Neural progenitor cell (in vitro differentiated cells): Measurements from ENCODE around the gene ARID4B.

Experiments
- CTCF ChIP-seq: fragments of 200-600 bp; sonication (generic); IDR thresholded peaks from 2 replicates; pipeline ENCODE4 v1.5.1; 2017; ENCODE audit warnings: antibody characterized with exemption, mild to moderate bottlenecking
- EZH2 ChIP-seq: fragments of 200-600 bp; sonication (generic); IDR thresholded peaks from 2 replicates; pipeline ENCODE4 v1.6.1; 2017; ENCODE audit warnings: antibody characterized with exemption, mild to moderate bottlenecking, moderate library complexity
- EZH2phosphoT487 ChIP-seq: fragments of 200-600 bp; sonication (generic); IDR thresholded peaks from 2 replicates; pipeline ENCODE4 v1.6.1; 2017; ENCODE audit warnings: antibody characterized with exemption

DNA sequence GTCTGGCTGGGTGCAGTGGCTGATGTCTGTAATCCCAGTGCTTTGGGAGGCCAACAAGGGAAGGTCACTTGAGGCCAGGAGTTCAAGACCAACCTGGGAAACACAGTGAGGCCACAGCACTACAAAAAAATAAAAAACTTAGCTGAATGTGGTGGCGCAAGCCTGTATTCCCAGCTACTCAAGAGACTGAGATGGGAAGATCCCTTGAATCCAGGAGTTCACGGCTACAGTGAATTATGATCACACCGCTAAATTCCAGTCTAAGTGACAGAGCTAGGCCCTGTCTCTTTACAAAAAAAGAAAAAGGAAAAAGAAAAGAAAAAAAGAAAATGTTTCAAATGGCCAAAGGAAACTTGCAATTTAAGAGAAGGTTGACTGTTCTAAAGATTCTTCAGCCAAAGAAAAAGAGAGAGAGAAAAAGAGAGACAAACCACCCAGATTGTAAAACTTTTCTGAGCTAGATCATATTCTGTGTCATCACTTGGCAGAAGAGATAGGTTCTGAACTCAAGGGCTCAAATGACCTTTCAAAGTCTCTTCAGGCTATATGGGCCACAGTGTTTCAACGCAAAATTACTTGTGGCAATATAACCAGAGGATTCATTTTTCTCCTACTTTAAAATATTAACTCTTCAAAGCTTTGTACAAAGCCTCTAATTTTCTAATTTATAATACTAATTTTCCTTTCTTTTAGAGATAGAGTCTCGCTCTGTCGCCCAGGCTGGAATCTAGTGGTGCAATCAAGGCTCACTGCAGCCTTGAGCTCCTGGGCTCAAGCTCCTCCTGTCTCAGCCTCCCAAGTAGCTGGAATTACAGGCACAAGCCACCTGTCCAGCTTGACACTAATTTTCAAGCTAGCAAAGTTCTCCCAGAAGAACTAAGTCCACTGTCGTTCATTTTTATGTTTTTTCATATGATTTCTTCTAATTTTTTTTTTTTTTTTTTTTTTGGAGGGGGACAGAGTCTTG lies 20.5 kb downstream of the ARID4B start:
- no peak for TF ChIP-seq EZH2phosphoT487
- TF ChIP-seq CTCF, result no peak
- no peak for TF ChIP-seq EZH2
